CD4-positive, alpha-beta T cell treated with Interleukin-6 for 4 hours (primary cell): ENCODE measurements around the gene PURA.
A peak's percentile ranks its signal among the peaks of the same experiment; 100 is the strongest.
"Not testable (repeated sequence)": the region's sequence is repeated elsewhere in the genome, so short reads cannot be mapped to it uniquely, and the experiment has no call there.

ENCODE experiments used
- DNase-seq: peaks from one replicate; pipeline ENCODE4 v3.0.0-alpha.2; 2020; ENCODE audit warnings: mixed read lengths

Gene PURA

GRCh38 chr5:140141241-140141640, 27.3 kb downstream of the PURA start:
- DNase-seq = no peak

- DNase-seq = no peak
Measured at GRCh38 chr5:140142246-140142645, 28.3 kb downstream of the PURA start.

- DNase-seq = no peak
Measured at GRCh38 chr5:140142856-140143255, 28.9 kb downstream of the PURA start.

DNA sequence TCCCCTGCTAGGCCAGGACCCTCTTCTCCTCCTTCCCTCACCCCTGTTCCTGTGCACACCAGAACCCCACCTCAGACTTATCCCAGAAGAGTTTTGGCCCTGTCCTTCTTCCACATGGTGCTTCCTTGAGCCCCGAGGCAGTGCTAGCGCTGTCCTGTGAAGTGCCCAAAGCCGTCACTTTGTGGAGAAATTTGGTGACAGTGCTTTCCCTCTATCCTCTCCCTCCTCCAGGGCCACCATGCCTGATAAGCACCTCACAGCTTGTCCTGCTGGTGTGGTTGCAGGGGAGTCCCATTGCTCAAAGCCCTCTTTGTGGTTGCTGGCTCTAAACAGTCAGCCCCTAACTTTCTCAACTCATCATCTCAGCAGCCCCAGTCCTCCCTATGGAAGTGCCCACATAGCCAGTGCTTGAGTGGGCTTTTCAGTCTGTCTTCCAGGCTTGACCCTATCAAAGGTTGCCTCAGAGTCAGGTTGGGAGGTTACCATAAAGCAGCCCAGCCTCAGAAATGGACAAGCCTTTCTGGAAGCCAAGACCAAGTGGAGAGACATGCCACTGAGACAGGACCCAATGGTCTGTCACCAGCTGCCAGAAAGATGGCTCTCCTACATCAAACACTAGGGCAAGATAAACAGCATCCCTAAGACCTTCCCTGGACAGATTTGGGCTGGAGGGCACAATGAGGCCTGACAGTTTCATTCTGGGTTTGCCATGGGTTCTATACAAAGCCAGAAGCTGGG, 29.8 kb downstream of the PURA start:
- DNase-seq = no peak

- DNase-seq = no peak
Measured at GRCh38 chr5:140145256-140145655, 31.3 kb downstream of the PURA start.

DNA sequence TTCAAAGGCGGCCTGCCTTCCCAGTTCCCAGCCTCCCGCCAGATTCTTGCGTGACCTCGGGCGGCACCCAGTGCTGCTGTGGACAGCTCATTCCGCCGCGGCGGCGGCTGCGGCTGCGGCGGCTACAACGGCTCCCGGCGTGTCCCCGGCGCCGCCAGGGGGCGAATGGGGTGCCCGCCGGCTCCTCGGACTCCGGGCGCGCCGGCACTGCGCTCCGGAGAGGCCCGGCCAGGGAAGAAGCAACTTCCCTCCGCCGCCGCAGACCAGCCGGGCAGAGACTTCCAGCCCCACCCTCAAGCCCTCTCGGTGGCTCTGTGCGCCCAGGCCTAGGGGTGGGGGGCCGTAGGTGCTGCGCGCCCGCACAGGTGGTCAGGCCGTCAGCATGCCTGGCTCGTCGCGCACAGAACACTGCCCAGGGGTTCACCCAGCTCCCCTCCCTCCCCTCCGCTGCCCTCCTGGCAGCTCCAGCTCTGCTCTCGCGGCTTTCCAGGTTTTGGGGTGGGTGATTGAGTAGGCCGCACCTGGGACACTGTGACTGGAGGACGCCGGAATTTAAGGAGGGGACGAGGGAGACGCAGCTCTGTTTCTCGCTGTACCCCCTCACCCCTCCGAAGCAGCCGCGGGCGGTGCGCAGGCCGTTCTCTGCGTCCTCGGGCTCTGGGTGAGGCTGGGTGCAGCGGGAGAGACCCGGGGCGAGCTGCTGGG, 32.1 kb downstream of the PURA start:
- DNase-seq = peak; percentile 66

DNA sequence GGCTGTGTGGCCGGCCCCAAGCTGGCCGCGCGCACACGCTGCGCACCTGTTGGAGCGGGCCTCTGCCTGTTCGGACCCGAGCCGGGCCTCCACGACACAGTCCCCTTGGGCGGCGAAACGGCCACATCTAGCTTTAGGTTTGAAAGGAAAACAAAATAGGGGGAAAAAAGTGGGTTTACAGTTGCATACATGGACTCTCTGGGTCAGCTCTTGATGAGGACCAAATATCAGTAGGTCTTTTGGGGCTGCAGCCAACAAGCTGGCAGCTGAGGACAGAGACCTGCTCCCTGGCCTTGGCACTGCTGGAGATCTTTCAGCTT, 32.6 kb downstream of the PURA start:
- no peak for DNase-seq

DNA sequence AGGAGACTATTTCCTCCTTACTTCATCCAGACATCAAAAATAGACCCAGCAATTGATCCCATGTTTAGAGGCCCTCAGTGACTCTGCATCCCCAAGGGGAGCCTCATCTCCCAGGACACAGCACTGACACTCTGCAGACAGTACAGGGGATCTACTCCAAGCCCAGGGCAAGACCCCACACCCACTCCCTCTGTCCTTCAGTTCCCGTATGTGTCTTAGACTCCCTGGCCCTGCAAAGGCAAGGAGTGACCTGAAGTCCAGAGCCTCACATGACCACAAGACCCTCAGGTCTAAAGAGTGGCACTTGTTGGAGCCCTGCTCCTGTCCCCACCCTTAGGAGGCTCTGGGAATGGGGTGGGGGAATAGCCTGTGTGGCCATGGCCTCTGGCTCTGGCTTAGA, 33.6 kb downstream of the PURA start:
- DNase-seq = no peak

GRCh38 chr5:140148508-140148907, 34.6 kb downstream of the PURA start:
- no peak for DNase-seq

DNA sequence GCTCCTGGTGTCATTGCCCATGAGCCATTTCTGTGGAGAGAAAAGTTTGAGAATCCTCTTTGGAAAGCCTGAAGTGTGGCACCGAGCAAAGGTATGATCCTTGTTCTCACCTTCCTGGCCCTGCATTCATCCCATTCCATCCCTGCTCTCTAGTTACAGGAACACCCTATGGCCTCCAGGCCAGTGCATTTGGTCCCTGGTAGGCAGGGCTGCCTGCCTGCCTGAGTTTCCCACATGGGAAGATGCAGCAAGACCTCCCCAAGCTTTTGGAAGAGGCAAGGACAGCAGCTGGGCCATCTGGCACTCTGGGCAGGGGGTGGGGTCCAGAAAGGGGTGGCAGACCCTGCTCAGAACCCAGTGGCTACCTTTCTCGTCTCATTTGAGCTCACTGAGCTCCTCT, 36.3 kb downstream of the PURA start:
- no peak for DNase-seq

GRCh38 chr5:140151144-140152021, 37.5 kb downstream of the PURA start:
- no peak for DNase-seq

- DNase-seq = no peak
Measured at GRCh38 chr5:140152022-140152999, 38.4 kb downstream of the PURA start.

DNA sequence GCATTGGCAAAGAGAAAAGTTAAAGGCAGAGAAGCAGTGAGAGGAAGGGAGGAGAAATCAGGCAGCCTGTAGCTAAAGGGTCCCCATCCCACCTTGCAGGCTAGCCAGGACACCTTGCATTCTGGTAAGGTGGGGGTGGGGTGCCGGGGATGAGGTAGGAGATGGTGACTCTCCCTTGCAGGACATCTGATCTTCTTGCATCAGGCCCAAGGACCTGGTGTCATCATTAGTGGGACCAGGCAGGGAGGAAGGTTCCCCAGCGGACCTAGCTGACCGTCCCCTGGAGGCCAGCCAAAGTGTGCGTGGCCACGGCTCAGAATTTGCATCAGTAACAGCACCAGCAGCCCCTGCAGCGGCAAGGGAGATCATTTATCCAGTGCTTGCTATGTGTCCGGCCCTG, 39.3 kb downstream of the PURA start:
- no peak for DNase-seq

DNA sequence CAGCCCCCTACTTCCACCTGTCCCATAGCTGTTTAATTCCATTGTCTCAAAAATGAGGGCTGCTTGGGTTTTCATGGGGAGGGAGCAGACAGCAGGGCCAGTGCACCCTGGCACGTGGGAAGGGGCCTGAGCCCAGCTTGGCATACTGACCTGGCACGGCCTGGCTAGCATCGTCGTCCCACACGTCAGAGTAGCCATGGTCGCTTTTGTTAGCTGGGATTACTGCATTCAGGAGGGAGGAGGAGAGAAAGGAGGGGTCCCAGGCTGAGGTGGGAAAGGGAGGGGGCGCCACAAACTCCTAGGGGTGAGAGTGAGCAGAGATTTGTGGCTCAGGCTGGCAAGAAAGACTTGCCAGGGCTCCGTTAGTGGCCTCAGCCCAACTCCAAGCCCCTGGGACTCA, 40.0 kb downstream of the PURA start:
- no peak for DNase-seq

DNA sequence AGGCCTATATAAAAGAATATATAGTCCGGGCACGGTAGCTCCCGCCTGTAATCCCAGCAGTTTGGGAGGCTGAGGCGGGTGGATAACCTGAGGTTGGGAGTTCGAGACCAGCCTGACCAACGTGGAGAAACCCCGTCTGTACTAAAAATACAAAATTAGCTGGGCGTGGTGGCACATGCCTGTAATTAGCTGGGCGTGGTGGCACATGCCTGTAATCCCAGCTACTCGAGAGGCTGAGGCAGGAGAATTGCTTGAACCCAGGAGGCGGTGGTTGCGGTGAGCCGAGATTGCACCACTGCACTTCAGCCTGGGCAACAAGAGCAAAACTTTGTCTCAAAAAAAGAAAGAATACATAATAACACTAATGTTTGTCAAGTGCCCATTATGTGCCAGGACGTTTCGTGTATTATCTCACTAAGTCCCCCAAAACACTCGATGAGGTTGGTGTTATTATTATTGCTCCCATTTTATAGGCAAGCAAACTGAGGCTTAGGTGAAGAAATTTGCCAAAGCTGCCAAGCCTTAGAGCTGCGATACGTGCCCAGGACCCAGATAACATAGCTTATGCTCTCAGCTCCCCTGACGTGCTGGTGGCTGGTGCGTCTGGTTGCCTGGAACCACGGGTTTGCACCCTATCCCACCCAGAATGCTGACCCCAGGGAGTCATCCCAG, 40.9 kb downstream of the PURA start:
- DNase-seq = not testable (repeated sequence)

DNA sequence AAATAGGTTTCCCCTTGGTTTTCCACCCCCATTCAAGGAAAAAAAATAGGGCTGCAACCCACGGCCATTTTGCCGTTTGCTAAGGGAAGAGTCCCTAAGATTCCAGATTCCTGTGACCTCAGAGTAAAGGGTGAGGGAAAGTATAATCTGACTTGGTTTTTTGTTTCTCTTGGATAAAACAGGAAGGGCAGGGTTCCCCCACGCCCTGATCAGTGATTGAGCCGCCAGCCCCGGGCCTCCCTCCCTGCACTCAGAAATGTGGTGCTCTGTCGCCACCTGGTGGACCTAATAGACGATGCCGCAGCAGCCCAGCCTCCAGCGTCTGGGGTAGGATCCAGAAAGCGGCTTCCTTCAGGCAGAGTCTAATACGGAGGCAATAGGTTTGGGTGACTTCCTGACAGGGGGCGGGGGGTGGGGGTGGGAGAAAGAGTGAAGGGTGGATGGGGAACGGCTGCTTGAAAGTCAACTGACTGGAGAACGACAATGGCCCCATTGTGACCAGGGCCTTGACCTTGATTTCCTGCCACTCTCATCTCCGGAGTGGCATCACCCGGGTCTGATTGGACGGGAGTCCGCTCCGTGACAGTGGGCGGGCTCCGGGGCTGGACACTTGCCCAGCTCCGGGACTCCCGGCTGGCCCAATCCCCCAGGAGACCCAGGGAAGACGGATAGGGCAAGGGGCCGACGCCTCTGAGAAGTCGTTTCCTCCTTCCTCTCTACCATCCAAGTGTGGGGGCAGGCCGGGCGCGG, 43.3 kb downstream of the PURA start:
- peak; percentile 89 for DNase-seq

GRCh38 chr5:140159014-140159927, 45.4 kb downstream of the PURA start:
- no peak for DNase-seq

GRCh38 chr5:140162275-140162674, 48.4 kb downstream of the PURA start:
- DNase-seq = no peak

DNA sequence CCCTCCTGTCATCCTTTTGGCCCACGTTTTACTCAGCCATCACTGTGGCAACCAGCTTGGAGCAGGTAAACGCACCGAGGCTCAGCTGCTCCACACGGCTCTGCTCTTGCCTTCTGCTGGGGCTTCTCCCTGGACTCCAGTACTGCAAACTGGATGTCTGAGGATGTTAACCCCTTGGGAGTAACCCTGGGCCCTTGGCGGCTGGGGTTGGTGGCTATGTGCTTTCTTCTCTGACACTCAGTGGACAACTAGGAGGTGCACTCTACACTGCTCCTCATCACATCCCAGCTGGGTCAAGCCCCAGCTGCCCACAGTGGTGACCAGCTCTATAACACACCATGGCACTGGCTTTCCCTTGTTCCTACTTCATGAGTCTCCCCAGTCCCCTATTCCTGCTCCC, 48.9 kb downstream of the PURA start:
- DNase-seq = no peak
